ENCODE measurements around the gene CCNJL. TPM values are rescaled to one million over a fixed set of nuclear protein-coding genes. Genes with fewer than 3 reads are reported as not detected.

Gene CCNJL
- total RNA-seq, 1 donor from 2014 or later: 9.4 TPM

DNA sequence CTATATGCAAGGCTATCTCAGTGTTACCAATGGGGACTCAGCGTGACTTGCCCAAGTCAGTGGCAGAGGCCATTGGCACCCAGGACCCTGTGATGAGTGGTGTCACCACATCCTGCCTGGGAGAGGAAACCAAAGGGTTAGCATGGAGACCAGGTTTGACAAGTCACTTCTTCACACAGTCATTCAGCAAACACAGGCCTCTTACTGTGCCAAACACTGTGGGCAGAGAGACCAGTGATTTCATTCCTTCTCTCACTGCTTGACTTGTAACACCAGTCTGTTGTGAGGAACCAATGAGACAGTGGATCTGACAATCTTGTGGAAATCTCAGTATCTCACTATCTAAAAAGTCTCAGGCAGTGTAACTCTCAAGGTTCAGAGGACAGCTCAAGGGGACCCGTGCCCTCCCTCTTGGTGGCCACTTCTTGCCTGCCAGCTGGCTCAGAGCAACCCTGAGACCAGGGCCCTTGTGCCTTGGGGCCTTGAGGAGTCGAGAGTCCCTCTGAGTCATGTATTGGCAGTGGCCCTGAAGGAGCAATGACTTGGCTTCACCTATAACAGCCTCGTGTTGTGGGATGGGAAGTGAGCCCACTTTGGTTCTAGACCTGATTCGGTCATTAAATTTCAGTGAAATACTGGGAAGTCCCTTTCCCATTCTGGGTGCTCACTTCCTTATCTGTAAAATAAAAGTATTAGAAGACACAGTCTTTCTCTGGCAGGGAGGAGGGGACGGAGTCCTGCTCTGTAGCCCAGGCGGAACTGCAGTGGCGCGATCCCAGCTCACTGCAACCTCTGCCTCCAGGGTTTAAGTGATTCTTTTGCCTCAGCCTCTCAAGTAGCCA, 81.5 kb downstream of the CCNJL start:
- no peaks in the 10 kb centered on the region for H3K36me3 Mint-ChIP-seq
- Histone ChIP-seq H3K4me2 (no peak overlapping the region), H3K9me3 (ENCODE audit: low read depth) (no peaks in the 10 kb centered on the region), H3K4me1 (no peaks in the 10 kb centered on the region), H3K79me2 (ENCODE audit: low read depth) (no peaks in the 10 kb centered on the region), H2AFZ (replicated peaks) (no peak overlapping the region), H3K27me3 (no peaks in the 10 kb centered on the region), H3K27ac (no peak overlapping the region), H3F3A (ENCODE audit: low read depth) (no peaks in the 10 kb centered on the region), H3K9ac (no peak overlapping the region), H3K36me3 (no peaks in the 10 kb centered on the region), H3K4me3 (no peak overlapping the region), H4K20me1 (ENCODE audit: low read depth) (no peaks in the 10 kb centered on the region)
- no peak overlapping the region for H3K4me3 Mint-ChIP-seq
- H3K9me3 Mint-ChIP-seq: no peaks in the 10 kb centered on the region
- H3K27ac Mint-ChIP-seq: no peak overlapping the region
- peaks cover 4% of the 10 kb centered on the region for H3K4me1 Mint-ChIP-seq
- DNase-seq (ENCODE audit: low spot score): no peak
- peaks cover 2% of the 10 kb centered on the region for H3K27me3 Mint-ChIP-seq (ENCODE audit: insufficient read depth, low read depth)
- TF ChIP-seq, protein P1, sequence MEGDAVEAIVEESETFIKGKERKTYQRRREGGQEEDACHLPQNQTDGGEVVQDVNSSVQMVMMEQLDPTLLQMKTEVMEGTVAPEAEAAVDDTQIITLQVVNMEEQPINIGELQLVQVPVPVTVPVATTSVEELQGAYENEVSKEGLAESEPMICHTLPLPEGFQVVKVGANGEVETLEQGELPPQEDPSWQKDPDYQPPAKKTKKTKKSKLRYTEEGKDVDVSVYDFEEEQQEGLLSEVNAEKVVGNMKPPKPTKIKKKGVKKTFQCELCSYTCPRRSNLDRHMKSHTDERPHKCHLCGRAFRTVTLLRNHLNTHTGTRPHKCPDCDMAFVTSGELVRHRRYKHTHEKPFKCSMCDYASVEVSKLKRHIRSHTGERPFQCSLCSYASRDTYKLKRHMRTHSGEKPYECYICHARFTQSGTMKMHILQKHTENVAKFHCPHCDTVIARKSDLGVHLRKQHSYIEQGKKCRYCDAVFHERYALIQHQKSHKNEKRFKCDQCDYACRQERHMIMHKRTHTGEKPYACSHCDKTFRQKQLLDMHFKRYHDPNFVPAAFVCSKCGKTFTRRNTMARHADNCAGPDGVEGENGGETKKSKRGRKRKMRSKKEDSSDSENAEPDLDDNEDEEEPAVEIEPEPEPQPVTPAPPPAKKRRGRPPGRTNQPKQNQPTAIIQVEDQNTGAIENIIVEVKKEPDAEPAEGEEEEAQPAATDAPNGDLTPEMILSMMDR (IDR thresholded peaks at IDR 0.05): no peak

DNA sequence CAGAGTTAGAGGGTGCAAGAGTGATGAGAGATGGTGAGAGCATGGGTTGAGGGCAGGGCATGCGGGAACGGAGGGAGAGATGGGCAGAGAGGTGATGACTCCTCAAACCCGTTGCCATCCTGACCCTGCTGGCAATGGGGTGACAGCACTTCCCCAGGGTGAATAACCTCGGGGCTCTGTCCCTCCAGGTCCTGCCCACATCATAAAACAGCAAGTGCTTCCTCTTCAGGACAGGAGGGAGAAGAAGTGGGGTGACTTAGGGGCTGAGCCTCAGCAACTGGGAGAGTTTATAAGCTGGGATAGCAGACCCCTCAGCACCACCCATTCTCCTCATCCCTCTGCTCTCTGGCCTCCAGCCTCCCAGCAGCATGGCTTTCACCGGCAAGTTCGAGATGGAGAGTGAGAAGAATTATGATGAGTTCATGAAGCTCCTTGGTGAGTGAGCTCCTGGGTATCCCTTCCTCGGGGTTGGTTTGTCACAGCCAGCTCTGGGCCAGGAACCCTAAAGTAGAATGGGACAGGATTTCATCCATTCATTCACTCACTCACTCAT, 83.1 kb downstream of the CCNJL start, which contains the start of gene FABP6:
FABP6 (plus strand) TSS at position 317 of the 553 bp plus-strand sequence; CDS start at position 369, 52 bp downstream.
- Histone ChIP-seq H3K9ac (no peak within 1 kb of the TSS), H2AFZ (replicated peaks) (no peak within 1 kb of the TSS), H3K79me2 (ENCODE audit: low read depth) (no peaks in the 10 kb centered on the region), H3K4me1 (no peaks in the 10 kb centered on the region), H3K27me3 (no peaks in the 10 kb centered on the region), H3K4me3 (no peak within 1 kb of the TSS), H3K27ac (no peak within 1 kb of the TSS), H3K4me2 (no peak within 1 kb of the TSS), H3K36me3 (no peaks in the 10 kb centered on the region), H4K20me1 (ENCODE audit: low read depth) (no peaks in the 10 kb centered on the region), H3K9me3 (ENCODE audit: low read depth) (no peaks in the 10 kb centered on the region), H3F3A (ENCODE audit: low read depth) (no peaks in the 10 kb centered on the region)
- Mint-ChIP-seq H3K27me3 (ENCODE audit: insufficient read depth, low read depth) (peaks cover 2% of the 10 kb centered on the region), H3K4me3 (no peak within 1 kb of the TSS), H3K27ac (peak within 1 kb of the TSS; percentile 7), H3K36me3 (no peaks in the 10 kb centered on the region), H3K4me1 (peaks cover 4% of the 10 kb centered on the region), H3K9me3 (no peaks in the 10 kb centered on the region)
- TF ChIP-seq, protein P1 (IDR thresholded peaks at IDR 0.05): no peak
- TF ChIP-seq EZH2phosphoT487 (IDR thresholded peaks at IDR 0.05) (no peak), EZH2 (IDR thresholded peaks at IDR 0.05) (no peak)
- no peak for DNase-seq (ENCODE audit: low spot score)

DNA sequence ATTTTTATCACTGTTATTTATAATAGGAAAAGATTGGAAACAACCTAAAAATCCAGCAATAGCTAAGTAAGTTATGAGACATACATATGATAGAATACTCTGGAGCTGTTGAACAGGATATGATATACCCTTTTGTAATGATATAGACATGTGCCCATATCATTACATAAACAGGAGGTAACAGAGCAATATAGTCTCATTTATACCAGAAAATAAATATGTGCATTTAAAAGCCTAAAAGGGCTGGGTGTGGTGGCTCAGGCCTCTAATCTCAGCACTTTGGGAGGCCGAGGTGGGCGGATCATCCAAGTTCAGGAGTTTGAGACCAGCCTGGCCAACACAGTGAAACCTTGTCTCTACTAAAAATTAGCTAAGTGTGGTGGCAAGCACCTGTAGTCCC, 85.4 kb downstream of the CCNJL start:
- Histone ChIP-seq H4K20me1 (ENCODE audit: low read depth) (no peaks in the 10 kb centered on the region), H3K4me2 (no peak overlapping the region), H3K9me3 (ENCODE audit: low read depth) (no peaks in the 10 kb centered on the region), H3K79me2 (ENCODE audit: low read depth) (no peaks in the 10 kb centered on the region), H3K36me3 (no peaks in the 10 kb centered on the region), H3K4me1 (no peaks in the 10 kb centered on the region), H3K9ac (no peak overlapping the region), H3F3A (ENCODE audit: low read depth) (no peaks in the 10 kb centered on the region), H2AFZ (replicated peaks) (no peak overlapping the region), H3K4me3 (no peak overlapping the region), H3K27me3 (no peaks in the 10 kb centered on the region), H3K27ac (no peak overlapping the region)
- DNase-seq (ENCODE audit: low spot score): no peak
- Mint-ChIP-seq H3K4me1 (peaks cover 1% of the 10 kb centered on the region), H3K36me3 (no peaks in the 10 kb centered on the region), H3K27ac (no peak overlapping the region), H3K9me3 (no peaks in the 10 kb centered on the region), H3K4me3 (no peak overlapping the region), H3K27me3 (ENCODE audit: insufficient read depth, low read depth) (peaks cover 4% of the 10 kb centered on the region)
- TF ChIP-seq, protein P1 (IDR thresholded peaks at IDR 0.05): no peak
- TF ChIP-seq EZH2phosphoT487 (IDR thresholded peaks at IDR 0.05) (no peak), EZH2 (IDR thresholded peaks at IDR 0.05) (no peak)
